SK-N-SH (cell line): Measurements from ENCODE around the gene UBE3B. TPM values are rescaled to one million over a fixed set of nuclear protein-coding genes. Genes with fewer than 3 reads are reported as not detected.

Experiments
- CTCF ChIA-PET: fragments of 300-600, 350-600 bp; formaldehyde crosslinking; extraction: SDS; loops from one replicate; lab custom pipeline; 2021; lab: Yijun Ruan, JAX
- POLR2A ChIA-PET: fragments of 350-600 bp; sonication (Branson Sonifier 250); formaldehyde crosslinking; extraction: SDS; loops from one replicate; lab custom pipeline; 2020; ENCODE audit warnings: antibody characterized with exemption, inconsistent platforms; lab: Yijun Ruan, JAX
- DNase-seq: peaks from one replicate; pipeline ENCODE4 v3.0.0; 2012
- H2AFZ ChIP-seq: fragments of 200-600 bp; sonication (generic); 2 replicates; pipeline ENCODE4 v1.8.1; 2016; ENCODE audit warnings: antibody characterized with exemption, mild to moderate bottlenecking, low read depth
- H3F3A ChIP-seq: fragments of 200-600 bp; sonication (generic); replicated peaks from 2 replicates; pipeline ENCODE3; 2016; ENCODE audit warnings: antibody characterized with exemption, mild to moderate bottlenecking; ENCODE audit not compliant: insufficient read depth
- H3K27ac ChIP-seq, 2 experiments: fragments of 200-500 bp in 1 of 2; fragments of 200-600 bp in 1 of 2; sonication (Bioruptor generic) in 1 of 2; sonication (generic), shearing (Covaris generic) in 1 of 2; 2 replicates each; pipeline versions ENCODE4 v1.5.1 to v1.6.1; 2014 to 2016; ENCODE audit warnings: low read depth in 2 of 2, inconsistent platforms in 1 of 2, low read length in 1 of 2, mild to moderate bottlenecking in 1 of 2, mixed read lengths in 1 of 2
- H3K27me3 ChIP-seq: fragments of 200-600 bp; sonication (generic), shearing (Covaris generic); 2 replicates; pipeline ENCODE4 v1.6.1; 2016; ENCODE audit warnings: mixed run types; ENCODE audit not compliant: insufficient read depth
- H3K36me3 ChIP-seq, 2 experiments: fragments of 200-500 bp in 1 of 2; fragments of 200-600 bp in 1 of 2; sonication (Bioruptor generic) in 1 of 2; sonication (generic) in 1 of 2; replicated peaks in 1 of 2; 2 replicates each; pipeline versions ENCODE3 to v1.5.1; 2014 to 2016; ENCODE audit warnings: low read length in 1 of 2, mild to moderate bottlenecking in 1 of 2; ENCODE audit not compliant: insufficient read depth in 2 of 2, control insufficient read depth in 1 of 2
- H3K4me1 ChIP-seq, 2 experiments: fragments of 200-500 bp in 1 of 2; fragments of 200-600 bp in 1 of 2; sonication (Bioruptor generic) in 1 of 2; sonication (generic), shearing (Covaris generic) in 1 of 2; 2 replicates each; pipeline versions ENCODE4 v1.5.1 to v1.6.1; 2014 to 2016; ENCODE audit warnings: low read depth in 1 of 2, low read length in 1 of 2, mixed run types in 1 of 2; ENCODE audit not compliant: insufficient read depth in 2 of 2, control insufficient read depth in 1 of 2
- H3K4me2 ChIP-seq: fragments of 200-600 bp; sonication (generic), shearing (Covaris generic); 2 replicates; pipeline ENCODE4 v1.6.1; 2017; ENCODE audit warnings: mixed run types
- H3K4me3 ChIP-seq, 2 experiments: fragments of 200-500 bp in 1 of 2; fragments of 200-600 bp in 1 of 2; sonication (Bioruptor generic) in 1 of 2; sonication (generic), shearing (Covaris generic) in 1 of 2; 2 replicates each; pipeline versions ENCODE4 v1.5.1 to v1.8.1; 2014 to 2016; ENCODE audit warnings: low read depth in 2 of 2, inconsistent platforms in 1 of 2, low read length in 1 of 2, mild to moderate bottlenecking in 1 of 2, mixed read lengths in 1 of 2, moderate library complexity in 1 of 2
- H3K79me2 ChIP-seq: fragments of 200-600 bp; sonication (generic); 2 replicates; pipeline ENCODE4 v1.8.1; 2017; ENCODE audit warnings: mild to moderate bottlenecking; ENCODE audit not compliant: insufficient read depth
- H3K9ac ChIP-seq: fragments of 200-600 bp; sonication (generic); 2 replicates; pipeline ENCODE4 v1.6.1; 2017; ENCODE audit warnings: mixed run types
- H3K9me2 ChIP-seq: fragments of 200-600 bp; sonication (generic); 2 replicates; pipeline ENCODE4 v1.6.1; 2017; ENCODE audit warnings: mixed run types
- H3K9me3 ChIP-seq: fragments of 200-600 bp; sonication (generic); 2 replicates; pipeline ENCODE4 v1.6.1; 2017; ENCODE audit warnings: mixed run types, mild to moderate bottlenecking, moderate library complexity
- H4K20me1 ChIP-seq: fragments of 200-600 bp; sonication (generic); 2 replicates; pipeline ENCODE4 v1.6.1; 2017; ENCODE audit warnings: mild to moderate bottlenecking, mixed run types; ENCODE audit not compliant: insufficient read depth
- ELF1 ChIP-seq: IDR thresholded peaks from 2 replicates; pipeline ENCODE4 v1.4.0; 2012
- RAD21 ChIP-seq: IDR thresholded peaks from 2 replicates; pipeline ENCODE4 v1.6.1; 2012; ENCODE audit warnings: mild to moderate bottlenecking, low read length
- TEAD4 ChIP-seq: IDR thresholded peaks from 2 replicates; pipeline ENCODE4 v1.4.0; 2012; ENCODE audit warnings: mild to moderate bottlenecking, borderline replicate concordance; ENCODE audit not compliant: insufficient read depth
- WGBS: methylation state at CpG from one replicate; pipeline ENCODE4 v1.1.6; 2017; ENCODE audit warnings: low lambda C conversion rate; 5-methylcytosine and 5-hydroxymethylcytosine counted together
- polyA plus RNA-seq, 3 experiments: library from polyadenylated mRNA; depleted of rRNA; stranded (reverse); fragments of >200 nt; gene quantifications; 2 replicates each; pipeline ENCODE4 v1.2.3, GENCODE V29; 2012
- TF ChIP-seq, protein P1 (sequence below): fragments of 150-350 bp; IDR thresholded peaks from 2 replicates; pipeline ENCODE4 v1.6.1; 2017; ENCODE audit warnings: antibody characterized with exemption, low read length, low read depth, borderline replicate concordance
- TF ChIP-seq, protein P2 (sequence below): fragments of 200-600 bp; sonication (generic); IDR thresholded peaks from 2 replicates; pipeline ENCODE4 v1.6.1; 2017; ENCODE audit warnings: antibody characterized with exemption, mild to moderate bottlenecking, moderate library complexity
- TF ChIP-seq, protein P3 (sequence below): fragments of 150-350 bp; IDR thresholded peaks from 2 replicates; pipeline ENCODE4 v1.6.1; 2016; ENCODE audit warnings: mild to moderate bottlenecking, low read depth, low read length
- TF ChIP-seq, protein P4 (sequence below): IDR thresholded peaks from 2 replicates; pipeline ENCODE4 v1.4.0; 2012; ENCODE audit warnings: low read depth, borderline replicate concordance

UBE3B gene
- polyA plus RNA-seq, 1 of the 3 experiments (the other 2 are of a cell fraction): 28.6 TPM

DNA sequence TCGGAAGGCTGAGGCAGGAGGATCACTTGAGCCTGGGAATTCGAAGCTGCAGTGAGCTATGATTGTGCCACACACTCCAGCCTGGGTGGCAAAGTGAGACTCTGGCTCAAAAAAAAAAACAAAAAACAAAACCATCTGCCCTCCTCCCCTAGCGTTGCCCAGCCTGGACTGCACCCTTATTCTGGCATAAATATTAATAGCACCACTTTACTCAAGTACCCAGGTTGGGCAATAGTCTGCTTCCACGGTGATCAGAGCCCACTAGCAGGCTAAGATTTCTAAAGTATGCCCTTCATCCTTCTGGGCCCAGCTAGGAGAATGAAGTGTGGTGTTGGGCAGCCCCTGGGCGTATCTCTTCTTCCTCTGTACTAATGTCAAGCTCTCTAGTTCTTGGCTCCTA lies 33.6 kb upstream of the UBE3B start:
- POLR2A ChIA-PET: no interaction called here
- CTCF ChIA-PET: interaction anchor here (1.1 to 3.4 kb wide), 4 partner anchors 11 to 22 kb away, joined by 3 to 19 read pairs (median 6); no protein-coding TSS in a partner anchor

DNA sequence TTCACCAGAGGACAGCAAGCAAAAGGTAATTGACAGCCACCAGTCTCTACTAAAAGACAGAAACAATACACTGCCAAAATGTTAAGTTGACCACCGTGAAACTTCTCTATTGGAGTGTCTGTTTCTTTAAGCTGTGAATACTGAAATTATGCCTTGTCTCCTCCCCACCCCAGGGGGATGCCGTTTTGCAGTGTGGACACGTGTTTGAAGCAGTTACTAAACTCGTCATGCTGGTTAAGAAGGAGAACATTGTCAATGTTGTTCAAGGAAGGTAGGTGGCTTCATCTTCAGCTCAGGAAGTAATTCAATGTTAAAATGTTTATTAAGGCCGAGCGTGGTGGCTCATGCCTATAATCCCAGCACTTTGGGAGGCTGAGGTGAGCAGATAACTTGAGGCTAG lies 33.2 kb upstream of the UBE3B start:
- Histone ChIP-seq H3K4me2 (no peak overlapping the region), H3K9me3 (no peaks in the 10 kb centered on the region), H3K27ac (no peak overlapping the region), H3K79me2 (peaks cover 18% of the 10 kb centered on the region), H3K9ac (no peak overlapping the region), H3K4me3 (no peak overlapping the region), H2AFZ (no peak overlapping the region), H3K27me3 (no peaks in the 10 kb centered on the region), H3F3A (peaks cover 5% of the 10 kb centered on the region), H4K20me1 (no peaks in the 10 kb centered on the region), H3K4me1 (peaks cover 0 to 5% of the 10 kb centered on the region in 2 experiments; a peak in 1 of 4 replicates), H3K36me3 (peaks cover 27 to 39% of the 10 kb centered on the region in 2 experiments), H3K9me2 (no peaks in the 10 kb centered on the region)
- CTCF ChIA-PET: interaction anchor here (0.7 to 3.4 kb wide), 6 partner anchors 11 to 22 kb away, joined by 3 to 19 read pairs (median 6); no protein-coding TSS in a partner anchor
- DNase-seq: no peak
- POLR2A ChIA-PET: no interaction called here
- TF ChIP-seq ELF1: no peak
- TF ChIP-seq, protein P1, sequence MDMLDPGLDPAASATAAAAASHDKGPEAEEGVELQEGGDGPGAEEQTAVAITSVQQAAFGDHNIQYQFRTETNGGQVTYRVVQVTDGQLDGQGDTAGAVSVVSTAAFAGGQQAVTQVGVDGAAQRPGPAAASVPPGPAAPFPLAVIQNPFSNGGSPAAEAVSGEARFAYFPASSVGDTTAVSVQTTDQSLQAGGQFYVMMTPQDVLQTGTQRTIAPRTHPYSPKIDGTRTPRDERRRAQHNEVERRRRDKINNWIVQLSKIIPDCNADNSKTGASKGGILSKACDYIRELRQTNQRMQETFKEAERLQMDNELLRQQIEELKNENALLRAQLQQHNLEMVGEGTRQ: no peak
- no peak for TF ChIP-seq RAD21
- TF ChIP-seq, protein P2, sequence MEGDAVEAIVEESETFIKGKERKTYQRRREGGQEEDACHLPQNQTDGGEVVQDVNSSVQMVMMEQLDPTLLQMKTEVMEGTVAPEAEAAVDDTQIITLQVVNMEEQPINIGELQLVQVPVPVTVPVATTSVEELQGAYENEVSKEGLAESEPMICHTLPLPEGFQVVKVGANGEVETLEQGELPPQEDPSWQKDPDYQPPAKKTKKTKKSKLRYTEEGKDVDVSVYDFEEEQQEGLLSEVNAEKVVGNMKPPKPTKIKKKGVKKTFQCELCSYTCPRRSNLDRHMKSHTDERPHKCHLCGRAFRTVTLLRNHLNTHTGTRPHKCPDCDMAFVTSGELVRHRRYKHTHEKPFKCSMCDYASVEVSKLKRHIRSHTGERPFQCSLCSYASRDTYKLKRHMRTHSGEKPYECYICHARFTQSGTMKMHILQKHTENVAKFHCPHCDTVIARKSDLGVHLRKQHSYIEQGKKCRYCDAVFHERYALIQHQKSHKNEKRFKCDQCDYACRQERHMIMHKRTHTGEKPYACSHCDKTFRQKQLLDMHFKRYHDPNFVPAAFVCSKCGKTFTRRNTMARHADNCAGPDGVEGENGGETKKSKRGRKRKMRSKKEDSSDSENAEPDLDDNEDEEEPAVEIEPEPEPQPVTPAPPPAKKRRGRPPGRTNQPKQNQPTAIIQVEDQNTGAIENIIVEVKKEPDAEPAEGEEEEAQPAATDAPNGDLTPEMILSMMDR: no peak
- WGBS: 79% methylated on average over 6 of the region's 6 CpGs

More for the DNA sequence above, 33.6 kb upstream of the UBE3B start:
- Histone ChIP-seq H3K9ac (no peak overlapping the region), H2AFZ (no peak overlapping the region), H3K4me2 (no peak overlapping the region), H3K79me2 (peaks cover 13% of the 10 kb centered on the region; the same call in 1 of the 2 replicates), H3K27me3 (no peaks in the 10 kb centered on the region), H4K20me1 (no peaks in the 10 kb centered on the region), H3K9me3 (no peaks in the 10 kb centered on the region), H3K27ac (no peak overlapping the region), H3K4me1 (peaks cover 0 to 5% of the 10 kb centered on the region in 2 experiments; a peak in 1 of 4 replicates), H3K4me3 (no peak overlapping the region), H3K9me2 (no peaks in the 10 kb centered on the region), H3K36me3 (peaks cover 27 to 35% of the 10 kb centered on the region in 2 experiments), H3F3A (peaks cover 5% of the 10 kb centered on the region)
- TF ChIP-seq, protein P3, sequence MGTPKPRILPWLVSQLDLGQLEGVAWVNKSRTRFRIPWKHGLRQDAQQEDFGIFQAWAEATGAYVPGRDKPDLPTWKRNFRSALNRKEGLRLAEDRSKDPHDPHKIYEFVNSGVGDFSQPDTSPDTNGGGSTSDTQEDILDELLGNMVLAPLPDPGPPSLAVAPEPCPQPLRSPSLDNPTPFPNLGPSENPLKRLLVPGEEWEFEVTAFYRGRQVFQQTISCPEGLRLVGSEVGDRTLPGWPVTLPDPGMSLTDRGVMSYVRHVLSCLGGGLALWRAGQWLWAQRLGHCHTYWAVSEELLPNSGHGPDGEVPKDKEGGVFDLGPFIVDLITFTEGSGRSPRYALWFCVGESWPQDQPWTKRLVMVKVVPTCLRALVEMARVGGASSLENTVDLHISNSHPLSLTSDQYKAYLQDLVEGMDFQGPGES: no peak
- TF ChIP-seq TEAD4: no peak
- TF ChIP-seq, protein P4, sequence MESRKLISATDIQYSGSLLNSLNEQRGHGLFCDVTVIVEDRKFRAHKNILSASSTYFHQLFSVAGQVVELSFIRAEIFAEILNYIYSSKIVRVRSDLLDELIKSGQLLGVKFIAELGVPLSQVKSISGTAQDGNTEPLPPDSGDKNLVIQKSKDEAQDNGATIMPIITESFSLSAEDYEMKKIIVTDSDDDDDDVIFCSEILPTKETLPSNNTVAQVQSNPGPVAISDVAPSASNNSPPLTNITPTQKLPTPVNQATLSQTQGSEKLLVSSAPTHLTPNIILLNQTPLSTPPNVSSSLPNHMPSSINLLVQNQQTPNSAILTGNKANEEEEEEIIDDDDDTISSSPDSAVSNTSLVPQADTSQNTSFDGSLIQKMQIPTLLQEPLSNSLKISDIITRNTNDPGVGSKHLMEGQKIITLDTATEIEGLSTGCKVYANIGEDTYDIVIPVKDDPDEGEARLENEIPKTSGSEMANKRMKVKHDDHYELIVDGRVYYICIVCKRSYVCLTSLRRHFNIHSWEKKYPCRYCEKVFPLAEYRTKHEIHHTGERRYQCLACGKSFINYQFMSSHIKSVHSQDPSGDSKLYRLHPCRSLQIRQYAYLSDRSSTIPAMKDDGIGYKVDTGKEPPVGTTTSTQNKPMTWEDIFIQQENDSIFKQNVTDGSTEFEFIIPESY: no peak
- DNase-seq: no peak
- 95% methylated on average over 5 of the region's 5 CpGs for WGBS
